GM10266 (cell line): ENCODE results near the gene ACOT4.
A peak's percentile ranks its signal among the peaks of the same experiment; 100 is the strongest.
"Not testable (repeated sequence)": the region's sequence is repeated elsewhere in the genome, so short reads cannot be mapped to it uniquely, and the experiment has no call there.

Experiments used
- DNase-seq: peaks from one replicate; pipeline ENCODE4 v3.0.0; 2012; ENCODE audit errors: extremely low spot score
- TF ChIP-seq, protein P1 (sequence below): IDR thresholded peaks from 2 replicates; pipeline ENCODE4 v1.5.1; 2012; ENCODE audit warnings: mild to moderate bottlenecking, low read depth; ENCODE audit not compliant: control insufficient read depth, insufficient read depth; ENCODE audit errors: missing control alignments

Gene ACOT4, protein sequence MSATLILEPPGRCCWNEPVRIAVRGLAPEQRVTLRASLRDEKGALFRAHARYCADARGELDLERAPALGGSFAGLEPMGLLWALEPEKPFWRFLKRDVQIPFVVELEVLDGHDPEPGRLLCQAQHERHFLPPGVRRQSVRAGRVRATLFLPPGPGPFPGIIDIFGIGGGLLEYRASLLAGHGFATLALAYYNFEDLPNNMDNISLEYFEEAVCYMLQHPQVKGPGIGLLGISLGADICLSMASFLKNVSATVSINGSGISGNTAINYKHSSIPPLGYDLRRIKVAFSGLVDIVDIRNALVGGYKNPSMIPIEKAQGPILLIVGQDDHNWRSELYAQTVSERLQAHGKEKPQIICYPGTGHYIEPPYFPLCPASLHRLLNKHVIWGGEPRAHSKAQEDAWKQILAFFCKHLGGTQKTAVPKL

DNA sequence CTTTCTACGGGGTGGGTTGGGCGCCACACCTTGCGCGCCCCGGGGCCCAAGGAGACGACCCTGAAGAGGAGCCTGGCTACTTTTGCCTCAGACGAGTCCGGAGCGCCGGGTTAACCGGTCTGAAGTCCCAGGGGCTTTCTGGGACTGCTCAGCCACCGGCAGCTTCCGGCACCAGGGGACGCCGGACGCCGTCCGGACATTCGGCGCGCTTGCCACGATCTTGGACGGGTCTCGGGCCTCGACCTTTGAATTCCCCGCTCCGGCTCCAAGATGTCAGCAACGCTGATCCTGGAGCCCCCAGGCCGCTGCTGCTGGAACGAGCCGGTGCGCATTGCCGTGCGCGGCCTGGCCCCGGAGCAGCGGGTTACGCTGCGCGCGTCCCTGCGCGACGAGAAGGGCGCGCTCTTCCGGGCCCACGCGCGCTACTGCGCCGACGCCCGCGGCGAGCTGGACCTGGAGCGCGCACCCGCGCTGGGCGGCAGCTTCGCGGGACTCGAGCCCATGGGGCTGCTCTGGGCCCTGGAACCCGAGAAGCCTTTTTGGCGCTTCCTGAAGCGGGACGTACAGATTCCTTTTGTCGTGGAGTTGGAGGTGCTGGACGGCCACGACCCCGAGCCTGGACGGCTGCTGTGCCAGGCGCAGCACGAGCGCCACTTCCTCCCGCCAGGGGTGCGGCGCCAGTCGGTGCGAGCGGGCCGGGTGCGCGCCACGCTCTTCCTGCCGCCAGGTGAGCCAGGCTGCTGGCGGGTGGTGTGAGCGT, at the start of gene ACOT4:
Gene ACOT4 (plus strand): TSS at position 184 of the 760 bp plus-strand sequence. CDS start 87 bp downstream, at position 271.
- TF ChIP-seq, protein P1, sequence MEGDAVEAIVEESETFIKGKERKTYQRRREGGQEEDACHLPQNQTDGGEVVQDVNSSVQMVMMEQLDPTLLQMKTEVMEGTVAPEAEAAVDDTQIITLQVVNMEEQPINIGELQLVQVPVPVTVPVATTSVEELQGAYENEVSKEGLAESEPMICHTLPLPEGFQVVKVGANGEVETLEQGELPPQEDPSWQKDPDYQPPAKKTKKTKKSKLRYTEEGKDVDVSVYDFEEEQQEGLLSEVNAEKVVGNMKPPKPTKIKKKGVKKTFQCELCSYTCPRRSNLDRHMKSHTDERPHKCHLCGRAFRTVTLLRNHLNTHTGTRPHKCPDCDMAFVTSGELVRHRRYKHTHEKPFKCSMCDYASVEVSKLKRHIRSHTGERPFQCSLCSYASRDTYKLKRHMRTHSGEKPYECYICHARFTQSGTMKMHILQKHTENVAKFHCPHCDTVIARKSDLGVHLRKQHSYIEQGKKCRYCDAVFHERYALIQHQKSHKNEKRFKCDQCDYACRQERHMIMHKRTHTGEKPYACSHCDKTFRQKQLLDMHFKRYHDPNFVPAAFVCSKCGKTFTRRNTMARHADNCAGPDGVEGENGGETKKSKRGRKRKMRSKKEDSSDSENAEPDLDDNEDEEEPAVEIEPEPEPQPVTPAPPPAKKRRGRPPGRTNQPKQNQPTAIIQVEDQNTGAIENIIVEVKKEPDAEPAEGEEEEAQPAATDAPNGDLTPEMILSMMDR: peak; percentile 2
- peak; percentile 80 for DNase-seq

DNA sequence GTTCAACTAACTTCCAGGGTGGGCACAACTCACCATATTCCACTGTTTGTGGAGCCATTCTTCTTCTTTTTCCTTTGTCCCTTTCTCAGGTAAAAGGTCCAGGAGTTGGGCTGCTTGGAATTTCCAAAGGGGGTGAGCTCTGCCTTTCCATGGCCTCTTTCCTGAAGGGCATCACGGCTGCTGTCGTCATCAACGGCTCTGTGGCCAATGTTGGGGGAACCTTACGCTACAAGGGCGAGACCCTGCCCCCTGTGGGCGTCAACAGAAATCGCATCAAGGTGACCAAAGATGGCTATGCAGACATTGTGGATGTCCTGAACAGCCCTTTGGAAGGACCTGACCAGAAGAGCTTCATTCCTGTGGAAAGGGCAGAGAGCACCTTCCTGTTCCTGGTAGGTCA, 48.7 kb upstream of the ACOT4 start:
- DNase-seq: not testable (repeated sequence)

DNA sequence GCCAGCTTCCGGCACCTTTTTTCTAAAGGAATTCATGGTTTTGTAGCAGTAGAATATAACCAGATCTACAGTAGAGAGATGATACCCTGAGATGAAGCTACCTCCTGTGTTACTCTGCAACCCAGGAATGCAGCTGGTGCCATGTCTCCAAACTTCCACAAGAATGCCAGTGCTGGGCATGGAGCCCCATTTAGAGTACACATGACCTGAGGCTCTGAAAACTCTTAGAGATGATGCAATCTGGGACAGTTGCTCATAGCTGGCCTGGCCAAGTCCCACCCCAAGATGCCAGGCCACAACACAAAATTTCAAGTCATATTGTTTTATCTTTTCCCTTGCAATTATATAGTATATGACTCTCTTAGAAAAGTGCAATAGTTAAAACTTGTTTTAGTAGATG, 46.3 kb upstream of the ACOT4 start:
- not testable (repeated sequence) for DNase-seq

DNA sequence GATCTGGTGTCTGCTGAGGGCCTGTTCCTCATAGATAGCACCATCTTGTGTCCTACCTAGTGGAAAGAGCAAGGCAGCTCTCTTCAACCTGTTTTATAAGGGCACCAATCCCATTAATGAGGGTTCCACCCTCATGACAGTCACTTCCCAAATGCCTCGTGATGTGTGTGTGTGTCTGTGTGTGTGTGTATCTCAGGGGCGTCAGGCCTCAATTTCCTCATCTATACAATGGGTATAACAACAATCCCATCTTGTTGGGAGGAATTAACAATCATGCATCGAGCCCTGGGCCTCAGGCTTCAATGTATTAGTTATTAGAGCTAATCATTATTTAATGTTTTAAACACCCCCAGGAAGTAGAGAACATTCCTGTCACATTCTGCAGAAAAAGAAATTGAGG, 42.6 kb upstream of the ACOT4 start:
- DNase-seq: not testable (repeated sequence)

DNA sequence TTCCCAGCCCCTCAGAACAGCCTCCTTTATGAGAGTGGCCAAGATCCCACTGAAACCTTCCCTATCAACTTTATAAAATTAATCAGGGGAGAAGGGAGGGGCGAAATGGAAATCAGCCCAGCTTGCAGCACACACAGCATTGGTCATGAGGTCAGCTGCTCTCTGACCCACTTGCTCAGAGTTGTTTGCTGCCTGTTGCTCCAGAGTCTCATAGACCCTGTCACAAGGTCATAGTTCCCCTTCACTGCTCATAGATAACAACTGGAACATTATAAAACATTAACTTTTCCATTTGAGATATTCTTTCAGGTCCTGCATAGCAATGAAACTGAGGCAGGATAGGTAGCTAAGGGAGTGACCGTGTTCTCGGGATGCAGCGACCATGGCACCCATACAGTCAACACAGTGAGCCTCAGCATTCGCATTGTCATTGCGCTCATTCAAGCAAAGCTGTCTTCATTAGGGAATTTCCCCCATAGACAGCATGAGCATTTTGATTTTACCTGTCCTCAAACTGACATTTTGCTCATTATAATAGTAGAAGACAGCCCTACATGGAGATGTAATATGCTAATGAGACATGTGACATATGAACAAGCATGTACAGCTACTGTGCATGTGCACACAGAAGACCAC, 41.7 kb upstream of the ACOT4 start:
- DNase-seq: not testable (repeated sequence)

DNA sequence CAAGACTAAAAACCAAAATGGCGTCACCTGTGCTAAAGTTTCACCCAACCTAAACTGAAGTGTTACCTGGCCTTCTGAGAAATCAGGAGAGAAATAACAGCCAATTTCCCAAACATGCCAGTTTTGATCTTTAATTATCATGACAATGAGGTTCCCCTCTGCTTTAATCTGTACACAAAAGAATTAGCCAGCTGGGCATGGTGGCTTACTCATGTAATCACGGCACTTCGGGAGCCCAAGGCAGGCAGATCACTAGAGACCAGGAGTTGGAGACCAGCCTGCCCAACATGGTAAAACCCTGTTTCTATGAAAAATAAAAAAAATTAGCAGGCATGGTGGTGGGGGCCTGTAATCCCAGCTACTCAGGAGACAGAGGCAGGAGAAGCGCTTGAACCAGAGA, 37.8 kb upstream of the ACOT4 start:
- no peak for DNase-seq
- TF ChIP-seq, protein P1: no peak

DNA sequence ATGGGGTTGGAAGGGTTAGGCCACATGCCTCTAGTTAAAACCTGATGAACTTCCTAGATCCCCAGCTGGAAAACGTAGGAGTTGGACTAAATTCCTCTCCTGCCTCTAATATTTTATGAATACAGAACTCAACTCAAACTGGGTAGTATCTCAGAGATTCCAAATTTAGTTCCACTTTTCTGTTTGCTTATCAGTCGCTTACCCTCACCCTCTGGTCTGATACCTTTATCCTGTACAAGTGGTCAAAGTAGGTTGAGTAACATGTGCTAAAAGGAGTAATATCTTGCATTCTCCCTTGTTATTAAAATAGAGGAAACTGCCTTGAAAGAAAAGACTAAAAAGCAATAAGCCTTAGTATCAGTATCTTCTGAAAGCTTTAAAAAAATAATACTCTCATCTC, 34.5 kb upstream of the ACOT4 start:
- not testable (repeated sequence) for DNase-seq

DNA sequence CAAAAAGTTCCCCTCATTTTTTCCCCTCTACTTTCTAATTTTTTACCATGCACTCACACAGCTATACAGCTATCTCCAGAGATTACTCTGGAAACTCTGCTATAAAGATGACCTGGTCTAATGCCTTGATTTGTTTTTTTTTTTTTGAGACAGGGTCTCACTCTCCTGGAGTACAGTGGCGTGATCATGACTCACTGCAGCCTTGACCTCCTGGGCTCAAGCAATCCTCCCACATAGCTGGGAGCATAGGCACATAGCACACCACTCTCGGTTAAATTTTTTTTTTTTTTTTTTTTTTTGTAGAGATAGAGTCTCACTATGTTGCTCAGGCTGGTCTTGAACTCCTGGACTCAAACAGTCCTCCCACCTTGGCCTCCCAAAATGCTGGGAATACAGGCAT, 33.4 kb upstream of the ACOT4 start:
- DNase-seq: not testable (repeated sequence)

DNA sequence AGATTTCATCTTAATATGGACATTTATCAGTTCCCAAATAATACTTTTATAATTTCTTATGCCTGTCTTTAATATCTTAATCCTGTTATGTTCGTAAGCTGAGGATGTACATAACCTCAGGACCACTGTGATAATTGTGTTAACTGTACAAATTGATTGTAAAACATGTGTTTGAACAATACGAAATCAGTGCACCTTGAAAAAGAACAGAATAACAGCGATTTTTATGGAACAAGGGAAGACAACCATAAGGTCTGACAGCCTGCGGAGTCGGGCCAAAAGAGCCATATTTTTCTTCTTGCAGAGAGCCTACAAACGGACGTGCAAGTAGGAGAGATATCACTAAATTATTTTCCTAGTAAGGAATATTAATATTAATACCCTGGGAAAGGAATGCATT, 29.4 kb upstream of the ACOT4 start:
- not testable (repeated sequence) for DNase-seq

DNA sequence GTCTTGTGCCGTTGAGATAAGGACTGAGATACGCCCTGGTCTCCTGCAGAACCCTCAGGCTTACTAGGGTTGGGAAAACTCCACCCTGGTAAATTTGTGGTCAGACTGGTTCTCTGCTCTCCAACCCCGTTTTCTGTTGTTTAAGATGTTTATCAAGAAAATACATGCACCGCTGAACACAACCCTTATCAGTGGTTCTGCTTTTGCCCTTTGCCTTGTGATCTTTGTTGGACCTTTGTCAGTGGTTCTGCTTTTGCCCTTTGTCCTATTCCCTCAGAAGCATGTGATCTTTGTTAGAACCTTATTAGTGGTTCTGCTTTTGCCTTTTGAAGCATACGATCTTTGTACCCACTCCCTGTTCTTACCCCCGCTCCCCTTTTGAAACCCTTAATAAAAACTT, 29.0 kb upstream of the ACOT4 start:
- not testable (repeated sequence) for DNase-seq

DNA sequence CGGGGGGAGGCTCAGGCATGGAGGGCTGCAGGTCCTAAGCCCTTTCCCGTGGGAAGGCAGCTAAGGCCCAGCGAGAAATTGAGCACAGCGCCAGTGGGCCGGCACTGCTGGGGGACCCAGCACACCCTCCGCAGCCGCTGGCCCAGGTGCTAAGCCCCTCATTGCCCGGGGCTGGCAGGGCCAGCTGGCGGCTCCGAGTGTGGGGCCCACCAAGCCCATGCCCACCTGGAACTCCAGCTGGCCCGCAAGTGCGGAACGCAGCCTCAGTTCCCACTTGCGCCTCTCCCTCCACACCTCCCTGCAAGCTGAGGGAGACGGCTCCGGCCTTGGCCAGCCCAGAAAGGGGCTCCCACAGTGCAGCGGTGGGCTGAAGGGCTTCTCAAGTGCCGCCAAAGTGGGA, 25.2 kb upstream of the ACOT4 start:
- DNase-seq: not testable (repeated sequence)

DNA sequence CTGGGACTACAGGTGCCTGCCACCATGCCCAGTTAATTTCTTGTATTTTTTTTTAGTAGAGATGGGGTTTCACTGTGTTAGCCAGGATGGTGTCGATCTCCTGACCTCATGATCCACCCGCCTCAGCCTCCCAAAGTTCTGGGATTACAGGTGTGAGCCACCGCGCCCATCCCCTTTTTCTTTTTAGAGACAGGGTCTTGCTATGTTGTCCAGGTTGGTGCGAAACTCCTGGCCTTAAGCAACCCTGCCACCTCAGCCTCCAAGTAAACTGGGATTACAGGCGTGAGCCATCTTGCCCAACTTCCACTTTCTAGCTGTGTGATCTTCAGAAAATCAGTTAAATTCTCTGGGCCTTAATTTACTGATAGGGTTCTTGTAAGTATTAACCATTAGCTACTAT, 24.7 kb upstream of the ACOT4 start:
- not testable (repeated sequence) for DNase-seq

DNA sequence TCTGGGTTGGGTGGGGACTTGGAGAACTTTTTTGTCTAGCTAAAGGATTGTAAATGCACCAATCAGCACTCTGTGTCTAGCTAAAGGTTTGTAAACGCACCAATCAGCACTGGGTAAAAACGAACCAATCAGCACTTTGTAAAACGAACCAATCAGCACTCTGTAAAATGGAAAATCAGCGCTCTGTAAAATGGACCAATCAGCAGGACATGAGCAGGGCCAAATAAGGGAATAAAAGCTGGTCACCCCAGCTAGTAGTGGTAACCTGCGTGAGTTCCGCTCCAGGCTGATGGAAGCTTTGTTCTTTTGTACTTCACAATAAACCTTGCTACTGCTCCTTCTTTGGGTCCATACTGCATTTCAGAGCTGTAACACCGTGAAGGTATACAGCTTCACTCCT, 24.3 kb upstream of the ACOT4 start:
- TF ChIP-seq, protein P1: no peak
- no peak for DNase-seq
